GM13977 (cell line): ENCODE data around the gene ASH1L.
"Not testable (repeated sequence)": the region's sequence is repeated elsewhere in the genome, so short reads cannot be mapped to it uniquely, and the experiment has no call there.

Experiments used
- DNase-seq: peaks from one replicate; pipeline ENCODE4 v3.0.0; 2012; ENCODE audit warnings: low spot score
- in situ Hi-C: fragments of 300-500 bp; cut with MboI; formaldehyde crosslinking; loops from one replicate; pipeline ENCODE4 v1.12.0; 2022; ENCODE audit warnings: low sequenced_read_pairs, low pct_unique_long_range_greater_than_20kb, mixed read lengths, inconsistent platforms; ENCODE audit not compliant: unreplicated experiment
- TF ChIP-seq, protein P1 (sequence below): IDR thresholded peaks from 2 replicates; pipeline ENCODE4 v1.5.1; 2012; ENCODE audit warnings: mild to moderate bottlenecking, control low read depth; ENCODE audit not compliant: insufficient read depth; ENCODE audit errors: extremely low read depth, missing control alignments

The ASH1L gene, protein sequence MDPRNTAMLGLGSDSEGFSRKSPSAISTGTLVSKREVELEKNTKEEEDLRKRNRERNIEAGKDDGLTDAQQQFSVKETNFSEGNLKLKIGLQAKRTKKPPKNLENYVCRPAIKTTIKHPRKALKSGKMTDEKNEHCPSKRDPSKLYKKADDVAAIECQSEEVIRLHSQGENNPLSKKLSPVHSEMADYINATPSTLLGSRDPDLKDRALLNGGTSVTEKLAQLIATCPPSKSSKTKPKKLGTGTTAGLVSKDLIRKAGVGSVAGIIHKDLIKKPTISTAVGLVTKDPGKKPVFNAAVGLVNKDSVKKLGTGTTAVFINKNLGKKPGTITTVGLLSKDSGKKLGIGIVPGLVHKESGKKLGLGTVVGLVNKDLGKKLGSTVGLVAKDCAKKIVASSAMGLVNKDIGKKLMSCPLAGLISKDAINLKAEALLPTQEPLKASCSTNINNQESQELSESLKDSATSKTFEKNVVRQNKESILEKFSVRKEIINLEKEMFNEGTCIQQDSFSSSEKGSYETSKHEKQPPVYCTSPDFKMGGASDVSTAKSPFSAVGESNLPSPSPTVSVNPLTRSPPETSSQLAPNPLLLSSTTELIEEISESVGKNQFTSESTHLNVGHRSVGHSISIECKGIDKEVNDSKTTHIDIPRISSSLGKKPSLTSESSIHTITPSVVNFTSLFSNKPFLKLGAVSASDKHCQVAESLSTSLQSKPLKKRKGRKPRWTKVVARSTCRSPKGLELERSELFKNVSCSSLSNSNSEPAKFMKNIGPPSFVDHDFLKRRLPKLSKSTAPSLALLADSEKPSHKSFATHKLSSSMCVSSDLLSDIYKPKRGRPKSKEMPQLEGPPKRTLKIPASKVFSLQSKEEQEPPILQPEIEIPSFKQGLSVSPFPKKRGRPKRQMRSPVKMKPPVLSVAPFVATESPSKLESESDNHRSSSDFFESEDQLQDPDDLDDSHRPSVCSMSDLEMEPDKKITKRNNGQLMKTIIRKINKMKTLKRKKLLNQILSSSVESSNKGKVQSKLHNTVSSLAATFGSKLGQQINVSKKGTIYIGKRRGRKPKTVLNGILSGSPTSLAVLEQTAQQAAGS (N-terminal part only)

DNA sequence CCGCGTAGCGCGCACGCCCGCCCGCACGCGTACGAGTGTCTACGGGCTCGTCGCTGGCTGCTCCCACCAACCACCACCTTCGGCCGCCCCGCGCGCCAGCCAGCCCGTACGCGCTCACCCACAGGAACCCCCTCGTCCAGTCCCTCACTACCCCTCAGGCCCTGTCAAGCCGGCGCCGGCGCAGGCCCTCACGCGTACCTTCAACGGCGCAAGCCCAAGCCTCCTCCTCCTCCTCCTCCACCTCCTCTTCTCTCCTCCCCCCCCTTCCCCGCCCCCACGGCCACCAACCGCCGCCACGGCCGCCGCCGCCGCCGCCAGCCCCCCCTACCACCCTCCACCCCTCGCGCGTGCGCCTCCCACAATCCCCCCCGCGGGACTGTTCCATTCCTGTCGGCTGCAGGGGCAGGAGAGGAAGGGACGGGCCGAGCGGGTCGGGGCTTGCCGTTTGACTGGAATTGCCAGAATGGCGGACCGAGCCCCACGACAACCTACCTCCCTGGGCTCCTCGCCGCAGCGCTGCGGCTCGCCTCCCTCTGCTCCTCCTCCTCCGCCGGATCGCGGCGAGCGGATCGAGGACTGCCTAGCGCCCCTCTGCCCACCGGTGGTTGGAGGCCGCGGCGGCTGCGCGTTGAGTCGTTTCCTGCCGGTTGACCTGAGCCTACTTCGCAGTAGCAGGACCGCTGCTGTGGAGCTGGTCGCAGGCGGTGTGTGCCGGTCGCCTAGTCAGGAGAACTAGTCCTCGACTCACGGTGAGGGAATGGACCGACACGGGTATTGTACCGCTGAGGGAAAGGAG is at the start of gene ASH1L:
TSS of gene ASH1L (minus strand) at position 223 of the 796 bp plus-strand sequence. CDS start 41,284 bp downstream, outside the sequence.
- in situ Hi-C loops: no loop called here
- DNase-seq: peak; percentile 93
- TF ChIP-seq, protein P1, sequence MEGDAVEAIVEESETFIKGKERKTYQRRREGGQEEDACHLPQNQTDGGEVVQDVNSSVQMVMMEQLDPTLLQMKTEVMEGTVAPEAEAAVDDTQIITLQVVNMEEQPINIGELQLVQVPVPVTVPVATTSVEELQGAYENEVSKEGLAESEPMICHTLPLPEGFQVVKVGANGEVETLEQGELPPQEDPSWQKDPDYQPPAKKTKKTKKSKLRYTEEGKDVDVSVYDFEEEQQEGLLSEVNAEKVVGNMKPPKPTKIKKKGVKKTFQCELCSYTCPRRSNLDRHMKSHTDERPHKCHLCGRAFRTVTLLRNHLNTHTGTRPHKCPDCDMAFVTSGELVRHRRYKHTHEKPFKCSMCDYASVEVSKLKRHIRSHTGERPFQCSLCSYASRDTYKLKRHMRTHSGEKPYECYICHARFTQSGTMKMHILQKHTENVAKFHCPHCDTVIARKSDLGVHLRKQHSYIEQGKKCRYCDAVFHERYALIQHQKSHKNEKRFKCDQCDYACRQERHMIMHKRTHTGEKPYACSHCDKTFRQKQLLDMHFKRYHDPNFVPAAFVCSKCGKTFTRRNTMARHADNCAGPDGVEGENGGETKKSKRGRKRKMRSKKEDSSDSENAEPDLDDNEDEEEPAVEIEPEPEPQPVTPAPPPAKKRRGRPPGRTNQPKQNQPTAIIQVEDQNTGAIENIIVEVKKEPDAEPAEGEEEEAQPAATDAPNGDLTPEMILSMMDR: no peak

DNA sequence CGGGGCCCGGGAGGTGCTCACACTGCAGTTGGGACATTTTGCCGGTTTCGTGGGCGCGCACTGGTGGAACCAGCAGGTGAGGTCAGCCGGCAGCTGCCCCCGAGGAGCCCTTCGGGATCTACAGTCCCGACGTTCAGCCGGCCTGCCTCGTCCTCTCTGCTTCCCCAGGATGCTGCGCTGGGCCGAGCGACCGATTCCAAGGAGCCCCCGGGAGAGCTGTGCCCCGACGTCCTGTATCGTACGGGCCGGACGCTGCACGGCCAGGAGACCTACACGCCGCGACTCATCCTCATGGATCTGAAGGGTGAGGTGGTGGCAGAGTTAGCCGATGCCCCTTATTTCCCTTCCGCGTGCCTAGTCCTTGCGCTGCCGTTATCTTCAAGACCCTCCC is 47.6 kb upstream of the ASH1L start:
- DNase-seq, in situ Hi-C loops: not testable (repeated sequence)

DNA sequence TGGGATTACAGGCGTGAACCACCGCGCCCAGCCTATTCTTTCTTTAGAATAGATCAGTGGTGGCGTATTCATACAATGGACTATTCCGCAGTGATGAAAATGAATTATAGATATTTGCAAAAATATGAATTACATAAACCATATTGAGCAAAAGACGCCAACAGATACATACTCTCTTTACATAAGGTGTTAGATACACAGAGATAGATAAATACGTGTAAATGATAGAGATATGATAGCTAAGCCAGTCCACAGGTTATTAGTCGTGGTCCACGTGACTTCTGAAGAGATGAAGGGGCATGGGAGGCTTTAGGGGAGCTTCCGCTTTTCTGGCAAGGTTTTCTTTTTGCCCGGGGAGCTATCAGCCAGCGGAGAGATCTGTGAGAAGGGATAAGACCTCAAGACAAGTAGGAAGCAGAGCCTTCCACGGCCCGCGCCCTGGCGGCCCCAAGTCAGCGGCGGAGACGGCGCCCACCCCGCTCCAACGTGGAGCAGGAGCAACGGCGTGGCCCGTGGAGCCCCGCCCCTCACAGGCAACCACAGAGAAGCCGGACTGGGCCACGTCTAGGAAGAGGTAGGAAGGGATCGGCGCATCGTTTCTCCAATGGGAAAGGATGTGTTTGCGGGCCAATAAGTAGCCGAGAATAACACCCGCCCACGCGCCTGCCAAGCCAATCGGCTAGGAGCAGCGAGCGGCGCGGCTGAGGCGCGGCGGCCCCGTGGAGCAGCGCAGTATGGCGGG is 47.1 kb upstream of the ASH1L start, which contains the start of gene MSTO1:
TSS of gene MSTO1 (plus strand) at position 704 of the 742 bp plus-strand sequence. CDS start at position 735, 31 bp downstream.
- in situ Hi-C loops: no loop called here
- TF ChIP-seq, protein P1: no peak
- DNase-seq: peak; percentile 95

DNA sequence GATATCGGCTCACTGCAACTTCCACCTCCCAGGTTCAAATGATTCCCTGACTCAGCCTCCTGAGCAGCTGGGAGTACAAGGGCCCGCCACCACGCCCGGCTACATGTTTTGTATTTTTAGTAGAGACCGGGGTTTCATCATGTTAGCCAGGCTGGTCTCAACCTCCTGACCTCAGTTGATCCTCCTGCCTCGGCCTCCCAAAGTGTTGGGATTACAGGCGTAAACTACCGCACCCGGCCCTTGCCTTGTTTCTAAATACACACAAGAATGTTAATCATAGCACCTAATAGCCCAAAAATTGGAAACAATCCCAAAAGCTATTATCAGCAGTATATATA is 46.3 kb upstream of the ASH1L start:
- in situ Hi-C loops: no loop called here
- TF ChIP-seq, protein P1: no peak

DNA sequence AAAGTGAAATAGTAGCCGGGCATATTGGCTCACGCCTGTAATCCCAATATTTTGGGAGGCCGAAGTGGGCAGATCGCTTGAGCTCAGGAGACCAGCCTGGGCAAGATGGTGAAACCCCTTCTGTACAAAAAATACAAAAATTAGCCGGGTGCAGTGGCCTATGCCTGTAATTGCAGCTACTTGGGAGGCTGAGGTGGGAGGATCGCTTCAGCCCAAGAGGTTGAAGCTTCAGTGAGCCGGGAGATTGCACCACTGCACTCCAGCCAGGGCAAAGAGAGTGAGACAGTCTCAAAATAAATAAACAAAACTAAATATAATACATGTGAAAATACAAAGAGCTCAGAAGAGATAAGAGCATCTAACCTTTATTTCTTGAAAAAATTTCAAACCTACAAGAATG is 45.1 kb upstream of the ASH1L start:
- no peak for DNase-seq
- TF ChIP-seq, protein P1: no peak
- in situ Hi-C loops: no loop called here

More for the DNA sequence above, 46.3 kb upstream of the ASH1L start:
- no peak for DNase-seq

DNA sequence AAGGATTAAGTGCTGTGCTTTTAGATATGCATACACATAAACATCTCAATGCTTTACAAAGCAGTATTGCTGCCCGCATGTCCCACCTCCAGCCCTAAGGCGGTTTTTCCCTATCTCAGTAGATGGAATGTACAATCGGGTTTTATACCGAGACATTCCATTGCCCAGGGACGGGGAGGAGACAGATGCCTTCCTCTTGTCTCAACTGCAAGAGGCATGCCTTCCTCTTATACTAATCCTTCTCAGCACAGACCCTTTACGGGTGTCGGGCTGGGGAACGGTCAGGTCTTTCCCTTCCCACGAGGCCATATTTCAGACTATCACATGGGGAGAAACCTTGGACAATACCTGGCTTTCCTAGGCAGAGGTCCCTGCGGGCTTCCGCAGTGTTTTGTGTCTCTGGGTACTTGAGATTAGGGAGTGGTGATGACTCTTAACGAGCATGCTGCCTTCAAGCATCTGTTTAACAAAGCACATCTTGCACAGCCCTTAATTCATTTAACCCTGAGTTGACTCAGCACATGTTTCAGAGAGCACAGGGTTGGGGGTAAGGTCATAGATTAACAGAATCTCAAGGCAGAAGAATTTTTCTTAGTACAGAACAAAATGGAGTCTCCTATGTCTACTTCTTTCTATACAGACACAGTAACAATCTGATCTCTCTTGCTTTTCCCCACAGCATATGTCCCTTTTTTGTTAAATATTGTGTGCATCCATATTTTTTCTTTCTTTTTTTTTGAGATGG is 37.4 kb upstream of the ASH1L start:
- DNase-seq: not testable (repeated sequence)
- in situ Hi-C loops: loop anchor here (25.0 kb wide), 1 partner anchor 338 kb away; the partner anchor contains the start of genes CLK2, ENTREP3 and SCAMP3
